Measurements from ENCODE around the gene TGFB1. TPM values are rescaled to one million over a fixed set of nuclear protein-coding genes. Genes with fewer than 3 reads are reported as not detected.

Gene TGFB1
- total RNA-seq, 1 experiment from 2014 or later: 42.6 TPM

DNA sequence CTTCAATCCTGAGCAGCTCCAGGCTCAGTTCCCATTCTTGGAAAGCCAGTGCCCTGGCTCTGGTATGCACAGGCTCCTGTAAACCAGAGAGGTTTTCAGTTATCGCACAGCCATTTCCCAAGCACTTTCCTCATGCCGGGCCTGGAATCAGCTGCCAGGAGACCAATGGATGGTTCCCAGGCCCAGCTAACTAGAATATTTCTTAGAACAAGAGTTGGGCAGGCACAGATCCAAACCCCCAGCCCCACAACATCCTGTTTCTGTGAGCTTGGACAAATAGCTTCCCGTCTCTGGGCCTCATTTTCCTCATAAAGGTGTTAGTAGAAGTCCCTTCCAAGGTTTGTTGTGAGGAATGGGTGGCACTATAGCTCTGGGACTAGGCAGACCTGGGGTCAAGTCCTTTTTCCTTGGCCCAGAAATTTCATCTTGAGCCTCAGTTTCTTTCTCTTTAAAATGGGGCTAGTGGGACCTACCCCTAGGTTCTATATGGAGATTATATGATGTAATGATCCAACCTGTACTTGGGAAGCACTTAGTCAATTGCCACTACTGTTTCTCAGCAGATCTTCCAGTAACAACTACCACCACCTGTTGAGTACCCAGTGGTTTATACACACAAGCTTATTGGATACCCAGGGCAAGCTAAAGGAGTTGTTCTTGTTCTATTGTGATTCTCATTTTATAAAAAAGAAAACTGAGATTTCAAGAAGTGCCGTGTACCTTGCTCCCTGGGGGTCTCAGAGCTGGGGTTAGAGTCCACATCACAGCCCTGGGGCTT is 48.8 kb downstream of the TGFB1 start:
- peaks cover 8% of the 10 kb centered on the region for H3K36me3 ChIP-seq (ENCODE audit: control insufficient read depth, insufficient read depth, low read length)
- in situ Hi-C loops (cut with HindIII; ENCODE audit: low pct_unique_long_range_greater_than_20kb, low sequenced_read_pairs): no loop called here
- H3K4me1 ChIP-seq (ENCODE audit: control insufficient read depth, insufficient read depth, low read length): peaks cover 13% of the 10 kb centered on the region
- DNase-seq (ENCODE audit: low read depth, low spot score) (no peak), ATAC-seq (no peak)
- TF ChIP-seq SIN3A (IDR thresholded peaks at IDR 0.05; ENCODE audit: borderline replicate concordance, insufficient read depth, low read depth, low read length) (no peak), POLR2AphosphoS5 (IDR thresholded peaks at IDR 0.05; ENCODE audit: low read depth, low read length) (no peak), TCF7L2 (IDR thresholded peaks at IDR 0.05; ENCODE audit: low read depth, low read length) (no peak)
- TF ChIP-seq, protein P1, sequence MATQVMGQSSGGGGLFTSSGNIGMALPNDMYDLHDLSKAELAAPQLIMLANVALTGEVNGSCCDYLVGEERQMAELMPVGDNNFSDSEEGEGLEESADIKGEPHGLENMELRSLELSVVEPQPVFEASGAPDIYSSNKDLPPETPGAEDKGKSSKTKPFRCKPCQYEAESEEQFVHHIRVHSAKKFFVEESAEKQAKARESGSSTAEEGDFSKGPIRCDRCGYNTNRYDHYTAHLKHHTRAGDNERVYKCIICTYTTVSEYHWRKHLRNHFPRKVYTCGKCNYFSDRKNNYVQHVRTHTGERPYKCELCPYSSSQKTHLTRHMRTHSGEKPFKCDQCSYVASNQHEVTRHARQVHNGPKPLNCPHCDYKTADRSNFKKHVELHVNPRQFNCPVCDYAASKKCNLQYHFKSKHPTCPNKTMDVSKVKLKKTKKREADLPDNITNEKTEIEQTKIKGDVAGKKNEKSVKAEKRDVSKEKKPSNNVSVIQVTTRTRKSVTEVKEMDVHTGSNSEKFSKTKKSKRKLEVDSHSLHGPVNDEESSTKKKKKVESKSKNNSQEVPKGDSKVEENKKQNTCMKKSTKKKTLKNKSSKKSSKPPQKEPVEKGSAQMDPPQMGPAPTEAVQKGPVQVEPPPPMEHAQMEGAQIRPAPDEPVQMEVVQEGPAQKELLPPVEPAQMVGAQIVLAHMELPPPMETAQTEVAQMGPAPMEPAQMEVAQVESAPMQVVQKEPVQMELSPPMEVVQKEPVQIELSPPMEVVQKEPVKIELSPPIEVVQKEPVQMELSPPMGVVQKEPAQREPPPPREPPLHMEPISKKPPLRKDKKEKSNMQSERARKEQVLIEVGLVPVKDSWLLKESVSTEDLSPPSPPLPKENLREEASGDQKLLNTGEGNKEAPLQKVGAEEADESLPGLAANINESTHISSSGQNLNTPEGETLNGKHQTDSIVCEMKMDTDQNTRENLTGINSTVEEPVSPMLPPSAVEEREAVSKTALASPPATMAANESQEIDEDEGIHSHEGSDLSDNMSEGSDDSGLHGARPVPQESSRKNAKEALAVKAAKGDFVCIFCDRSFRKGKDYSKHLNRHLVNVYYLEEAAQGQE (IDR thresholded peaks at IDR 0.05; ENCODE audit: insufficient read depth in 1 of 2, low read depth in 2 of 2, low read length in 1 of 2): no peak
- TF ChIP-seq, protein P2, sequence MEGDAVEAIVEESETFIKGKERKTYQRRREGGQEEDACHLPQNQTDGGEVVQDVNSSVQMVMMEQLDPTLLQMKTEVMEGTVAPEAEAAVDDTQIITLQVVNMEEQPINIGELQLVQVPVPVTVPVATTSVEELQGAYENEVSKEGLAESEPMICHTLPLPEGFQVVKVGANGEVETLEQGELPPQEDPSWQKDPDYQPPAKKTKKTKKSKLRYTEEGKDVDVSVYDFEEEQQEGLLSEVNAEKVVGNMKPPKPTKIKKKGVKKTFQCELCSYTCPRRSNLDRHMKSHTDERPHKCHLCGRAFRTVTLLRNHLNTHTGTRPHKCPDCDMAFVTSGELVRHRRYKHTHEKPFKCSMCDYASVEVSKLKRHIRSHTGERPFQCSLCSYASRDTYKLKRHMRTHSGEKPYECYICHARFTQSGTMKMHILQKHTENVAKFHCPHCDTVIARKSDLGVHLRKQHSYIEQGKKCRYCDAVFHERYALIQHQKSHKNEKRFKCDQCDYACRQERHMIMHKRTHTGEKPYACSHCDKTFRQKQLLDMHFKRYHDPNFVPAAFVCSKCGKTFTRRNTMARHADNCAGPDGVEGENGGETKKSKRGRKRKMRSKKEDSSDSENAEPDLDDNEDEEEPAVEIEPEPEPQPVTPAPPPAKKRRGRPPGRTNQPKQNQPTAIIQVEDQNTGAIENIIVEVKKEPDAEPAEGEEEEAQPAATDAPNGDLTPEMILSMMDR (IDR thresholded peaks at IDR 0.05): no peak
- no peaks in the 10 kb centered on the region for H3K9me3 ChIP-seq (ENCODE audit: control insufficient read depth, insufficient read depth, low read depth, low read length)
- intact Hi-C loops (cut with micrococcal nuclease; ENCODE audit: unreplicated experiment): no loop called here
- no peaks in the 10 kb centered on the region for H3K27me3 ChIP-seq (ENCODE audit: control insufficient read depth, insufficient read depth, low read length)
- BruUV-seq (replicated peaks): no TSS peak
- H3K27ac ChIP-seq (ENCODE audit: low read length): no peak overlapping the region
- no peak overlapping the region for H3K4me3 ChIP-seq (ENCODE audit: low read depth in 2 of 2, low read length in 2 of 2)
- ChIA-PET POLR2A (interaction anchor here (0.6 kb wide), 1 partner anchor 36 kb away, joined by 12 read pairs; no protein-coding TSS in a partner anchor), CTCF (no interaction called here)

DNA sequence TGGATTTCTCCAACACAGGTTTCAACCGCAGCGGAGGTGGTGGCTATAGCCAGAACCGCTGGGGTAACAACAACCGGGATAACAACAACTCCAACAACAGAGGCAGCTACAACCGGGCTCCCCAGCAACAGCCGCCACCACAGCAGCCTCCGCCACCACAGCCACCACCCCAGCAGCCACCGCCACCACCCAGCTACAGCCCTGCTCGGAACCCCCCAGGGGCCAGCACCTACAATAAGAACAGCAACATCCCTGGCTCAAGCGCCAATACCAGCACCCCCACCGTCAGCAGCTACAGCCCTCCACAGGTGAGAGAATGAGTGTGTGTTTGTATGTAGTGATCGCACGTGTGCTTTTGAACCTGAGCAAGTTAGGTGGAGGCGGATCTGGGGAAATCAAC is 49.8 kb downstream of the TGFB1 start:
- in situ Hi-C loops (cut with HindIII; ENCODE audit: low pct_unique_long_range_greater_than_20kb, low sequenced_read_pairs): no loop called here
- H3K27ac ChIP-seq (ENCODE audit: low read length): no peak overlapping the region

More for the DNA sequence above, 49.8 kb downstream of the TGFB1 start:
- Histone ChIP-seq H3K9me3 (ENCODE audit: control insufficient read depth, insufficient read depth, low read depth, low read length) (no peaks in the 10 kb centered on the region), H3K27me3 (ENCODE audit: control insufficient read depth, insufficient read depth, low read length) (no peaks in the 10 kb centered on the region), H3K4me3 (ENCODE audit: low read depth in 2 of 2, low read length in 2 of 2) (no peak overlapping the region), H3K36me3 (ENCODE audit: control insufficient read depth, insufficient read depth, low read length) (peaks cover 8% of the 10 kb centered on the region), H3K4me1 (ENCODE audit: control insufficient read depth, insufficient read depth, low read length) (peaks cover 9% of the 10 kb centered on the region)
- DNase-seq (ENCODE audit: low read depth, low spot score) (no peak), ATAC-seq (no peak)
- intact Hi-C loops (cut with micrococcal nuclease; ENCODE audit: unreplicated experiment): no loop called here
- POLR2A ChIA-PET: no interaction called here
- CTCF ChIA-PET: interaction anchor here (0.6 kb wide), 1 partner anchor 85 kb away, joined by 6 read pairs; the partner anchor contains the start of gene AXL
- TF ChIP-seq, protein P1 (IDR thresholded peaks at IDR 0.05; ENCODE audit: insufficient read depth in 1 of 2, low read depth in 2 of 2, low read length in 1 of 2): no peak
- TF ChIP-seq POLR2AphosphoS5 (IDR thresholded peaks at IDR 0.05; ENCODE audit: low read depth, low read length) (no peak), TCF7L2 (IDR thresholded peaks at IDR 0.05; ENCODE audit: low read depth, low read length) (no peak)
- no TSS peak for BruUV-seq (replicated peaks)
